IMR-90 (cell line): Measurements from ENCODE around the gene KCNIP3. TPM values are rescaled to one million over a fixed set of nuclear protein-coding genes. Genes with fewer than 3 reads are reported as not detected.

ENCODE experiments used
- ATAC-seq: fragments of 200-7000 bp; cut with Tn5 transposase; 2 replicates; pipeline ENCODE4 v1.9.1; 2020; ENCODE audit warnings: low read depth, mild to moderate bottlenecking, moderate library complexity
- BruUV-seq: library from RNA; stranded (reverse); fragments of 400-500 nt; replicated peaks from 2 replicates; lab custom pipeline; 2021; lab: Mats Ljungman, UMichigan
- CTCF ChIA-PET: fragments of 300-600 bp; formaldehyde crosslinking; extraction: SDS; loops from one replicate; lab custom pipeline; 2021; ENCODE audit warnings: antibody characterized with exemption; lab: Yijun Ruan, JAX
- POLR2A ChIA-PET: fragments of 300-600 bp; sonication (Branson Sonifier 250); formaldehyde crosslinking; loops from one replicate; lab custom pipeline; 2022; ENCODE audit warnings: antibody characterized with exemption; ENCODE audit not compliant: unreplicated experiment; lab: Charles Lee
- DNase-seq: peaks from one replicate; pipeline ENCODE4 v3.0.0; 2013
- H2AFZ ChIP-seq: replicated peaks from 2 replicates; pipeline ENCODE3; 2013; ENCODE audit warnings: low read length, mild to moderate bottlenecking; ENCODE audit not compliant: poor library complexity
- H2AK5ac ChIP-seq: 2 replicates; pipeline ENCODE4 v1.6.1; 2013; ENCODE audit warnings: low read depth, low read length, inconsistent platforms
- H2AK9ac ChIP-seq: replicated peaks from 2 replicates; pipeline ENCODE3; 2013; ENCODE audit warnings: mild to moderate bottlenecking, low read depth, low read length, moderate library complexity; ENCODE audit not compliant: poor library complexity
- H2BK120ac ChIP-seq: 2 replicates; pipeline ENCODE4 v1.6.1; 2013; ENCODE audit warnings: low read depth, low read length, inconsistent platforms
- H2BK15ac ChIP-seq: 3 replicates; pipeline ENCODE4 v1.6.1; 2013; ENCODE audit warnings: low read depth, low read length, inconsistent platforms
- H2BK20ac ChIP-seq: 2 replicates; pipeline ENCODE4 v1.6.1; 2013; ENCODE audit warnings: low read depth, mild to moderate bottlenecking, inconsistent platforms, low read length, moderate library complexity
- H2BK5ac ChIP-seq: 2 replicates; pipeline ENCODE4 v1.6.1; 2013; ENCODE audit warnings: mild to moderate bottlenecking, low read depth, low read length, inconsistent platforms; ENCODE audit not compliant: poor library complexity, severe bottlenecking
- H3K14ac ChIP-seq: replicated peaks from 2 replicates; pipeline ENCODE4 v1.6.1; 2013; ENCODE audit warnings: low read depth, low read length, inconsistent platforms
- H3K18ac ChIP-seq: 2 replicates; pipeline ENCODE4 v1.6.1; 2013; ENCODE audit warnings: low read depth, low read length, control low read depth
- H3K23ac ChIP-seq: 2 replicates; pipeline ENCODE4 v1.6.1; 2013; ENCODE audit warnings: low read depth, low read length, inconsistent platforms
- H3K27ac ChIP-seq: 2 replicates; pipeline ENCODE4 v1.5.1; 2013; ENCODE audit warnings: mild to moderate bottlenecking, control low read depth, low read length; ENCODE audit not compliant: insufficient read depth
- H3K27me3 ChIP-seq: 2 replicates; pipeline ENCODE4 v1.6.1; 2013; ENCODE audit warnings: low read length; ENCODE audit not compliant: control insufficient read depth, insufficient read depth
- H3K36me3 ChIP-seq: 2 replicates; pipeline ENCODE4 v1.6.1; 2013; ENCODE audit warnings: low read length, mixed read lengths; ENCODE audit not compliant: control insufficient read depth, insufficient read depth
- H3K4ac ChIP-seq: 2 replicates; pipeline ENCODE4 v1.6.1; 2013; ENCODE audit warnings: low read depth, low read length, inconsistent platforms
- H3K4me1 ChIP-seq: 2 replicates; pipeline ENCODE4 v1.6.1; 2013; ENCODE audit warnings: low read length, mixed read lengths; ENCODE audit not compliant: control insufficient read depth, insufficient read depth
- H3K4me2 ChIP-seq: 2 replicates; pipeline ENCODE4 v1.6.1; 2013; ENCODE audit warnings: low read depth, mild to moderate bottlenecking, control low read depth, low read length, moderate library complexity
- H3K4me3 ChIP-seq: 2 replicates; pipeline ENCODE4 v1.5.1; 2013; ENCODE audit warnings: low read depth, mild to moderate bottlenecking, control low read depth, low read length, moderate library complexity; ENCODE audit not compliant: insufficient read depth
- H3K56ac ChIP-seq: 2 replicates; pipeline ENCODE4 v1.6.1; 2013; ENCODE audit warnings: low read length, inconsistent platforms; ENCODE audit not compliant: insufficient read depth; ENCODE audit errors: extremely low read depth
- H3K79me1 ChIP-seq, 2 experiments: 2 replicates each; pipeline ENCODE4 v1.6.1; 2013; ENCODE audit warnings: low read length in 2 of 2, inconsistent platforms in 1 of 2, low read depth in 1 of 2
- H3K9ac ChIP-seq: 2 replicates; pipeline ENCODE4 v1.6.1; 2013; ENCODE audit warnings: low read depth, low read length, control low read depth
- H3K9me1 ChIP-seq: 2 replicates; pipeline ENCODE4 v1.6.1; 2013; ENCODE audit warnings: low read length, inconsistent platforms; ENCODE audit not compliant: insufficient read depth
- H3K9me3 ChIP-seq: 2 replicates; pipeline ENCODE4 v1.6.1; 2013; ENCODE audit warnings: low read length; ENCODE audit not compliant: control insufficient read depth, insufficient read depth
- H4K20me1 ChIP-seq: 2 replicates; pipeline ENCODE4 v1.6.1; 2013; ENCODE audit warnings: low read length, inconsistent platforms; ENCODE audit not compliant: insufficient read depth
- H4K5ac ChIP-seq: 2 replicates; pipeline ENCODE4 v1.6.1; 2013; ENCODE audit warnings: mild to moderate bottlenecking, low read depth, low read length, control low read depth
- H4K8ac ChIP-seq, 2 experiments: 2 replicates each; pipeline ENCODE4 v1.6.1; 2013; ENCODE audit warnings: low read depth in 2 of 2, low read length in 2 of 2, control low read depth in 1 of 2, inconsistent platforms in 1 of 2
- H4K91ac ChIP-seq: 2 replicates; pipeline ENCODE4 v1.6.1; 2013; ENCODE audit warnings: low read depth, low read length, inconsistent platforms; ENCODE audit not compliant: insufficient read depth
- BHLHE40 ChIP-seq: fragments of 150-350 bp; IDR thresholded peaks from 2 replicates; pipeline ENCODE4 v1.6.1; 2016; ENCODE audit warnings: mild to moderate bottlenecking, low read depth, low read length
- CEBPB ChIP-seq: IDR thresholded peaks from 2 replicates; pipeline ENCODE4 v1.6.1; 2012; ENCODE audit warnings: low read depth, low read length, improper control_type of control experiment
- CHD1 ChIP-seq: IDR thresholded peaks from 2 replicates; pipeline ENCODE4 v1.6.1; 2012; ENCODE audit warnings: low read depth, low read length, improper control_type of control experiment
- FOS ChIP-seq: fragments of 150-350 bp; IDR thresholded peaks from 2 replicates; pipeline ENCODE4 v1.6.1; 2016; ENCODE audit warnings: low read depth, low read length
- MAFK ChIP-seq: IDR thresholded peaks from 2 replicates; pipeline ENCODE4 v1.6.1; 2012; ENCODE audit warnings: low read depth, low read length, improper control_type of control experiment
- MAZ ChIP-seq: IDR thresholded peaks from 2 replicates; pipeline ENCODE4 v1.6.1; 2012; ENCODE audit warnings: low read depth, mild to moderate bottlenecking, low read length, improper control_type of control experiment, moderate library complexity, borderline replicate concordance
- MXI1 ChIP-seq: IDR thresholded peaks from 2 replicates; pipeline ENCODE4 v1.6.1; 2012; ENCODE audit warnings: low read depth, mild to moderate bottlenecking, low read length, moderate library complexity, borderline replicate concordance
- NFE2L2 ChIP-seq: fragments of 150-350 bp; IDR thresholded peaks from 2 replicates; pipeline ENCODE4 v1.6.1; 2016; ENCODE audit warnings: low read depth, mild to moderate bottlenecking, low read length
- POLR2A ChIP-seq: IDR thresholded peaks from 2 replicates; pipeline ENCODE4 v1.6.1; 2012; ENCODE audit warnings: mild to moderate bottlenecking, low read depth, low read length
- RAD21 ChIP-seq: IDR thresholded peaks from 2 replicates; pipeline ENCODE4 v1.6.1; 2012; ENCODE audit warnings: low read length, improper control_type of control experiment
- RCOR1 ChIP-seq: IDR thresholded peaks from 2 replicates; pipeline ENCODE4 v1.6.1; 2012; ENCODE audit warnings: mild to moderate bottlenecking, low read length, improper control_type of control experiment; ENCODE audit not compliant: insufficient replicate concordance
- WGBS, 2 experiments: methylation state at CpG; one replicate each; pipeline versions ENCODE4 v1.1.5 to v1.1.7; 2013; ENCODE audit warnings: missing lambda C conversion rate in 2 of 2; ENCODE audit not compliant: insufficient read length in 1 of 2; ENCODE audit errors: extremely low coverage in 2 of 2; 5-methylcytosine and 5-hydroxymethylcytosine counted together
- dilution Hi-C: fragments of 300-500 bp; cut with HindIII; formaldehyde crosslinking; loops from one replicate; pipeline ENCODE4 v1.14.3; 2018; ENCODE audit warnings: low sequenced_read_pairs; ENCODE audit not compliant: unreplicated experiment
- in situ Hi-C: fragments of 300-500 bp; cut with MboI; formaldehyde crosslinking; loops from 3 replicates; pipeline ENCODE4 v1.14.3; 2019; ENCODE audit warnings: low sequenced_read_pairs, inconsistent platforms, mixed read lengths
- intact Hi-C: fragments of 100-400 bp; cut with micrococcal nuclease; formaldehyde crosslinking; loops from 2 replicates; pipeline ENCODE4 v1.10.0; 2022
- polyA plus RNA-seq, 3 experiments: library from polyadenylated mRNA; depleted of rRNA; stranded (reverse); fragments of >200 nt; gene quantifications; 2 replicates each; pipeline ENCODE4 v1.2.3, GENCODE V29; 2012; ENCODE audit warnings: low replicate concordance in 1 of 3
- total RNA-seq: library from RNA; depleted of rRNA; stranded (reverse); fragments of >200 nt; gene quantifications from 2 replicates; pipeline ENCODE4 v1.2.3, GENCODE V29; 2012
- TF ChIP-seq, protein P1 (sequence below): conservative IDR thresholded peaks from 2 replicates; pipeline ENCODE4 v1.5.1; 2012; ENCODE audit warnings: mild to moderate bottlenecking, low read depth, low read length, improper control_type of control experiment
- TF ChIP-seq, protein P2 (sequence below): fragments of 150-350 bp; IDR thresholded peaks from 2 replicates; pipeline ENCODE4 v1.6.1; 2017; ENCODE audit warnings: mild to moderate bottlenecking, antibody characterized with exemption, low read length, low read depth
- TF ChIP-seq, protein P3 (sequence below): fragments of 150-350 bp; IDR thresholded peaks from 2 replicates; pipeline ENCODE4 v1.6.1; 2016; ENCODE audit warnings: low read depth, mild to moderate bottlenecking, low read length, moderate library complexity, borderline replicate concordance

The KCNIP3 gene
- total and polyA plus RNA-seq, 2 of the 4 experiments (the other 2 are of a cell fraction), result 0.72 to 1.4 TPM

DNA sequence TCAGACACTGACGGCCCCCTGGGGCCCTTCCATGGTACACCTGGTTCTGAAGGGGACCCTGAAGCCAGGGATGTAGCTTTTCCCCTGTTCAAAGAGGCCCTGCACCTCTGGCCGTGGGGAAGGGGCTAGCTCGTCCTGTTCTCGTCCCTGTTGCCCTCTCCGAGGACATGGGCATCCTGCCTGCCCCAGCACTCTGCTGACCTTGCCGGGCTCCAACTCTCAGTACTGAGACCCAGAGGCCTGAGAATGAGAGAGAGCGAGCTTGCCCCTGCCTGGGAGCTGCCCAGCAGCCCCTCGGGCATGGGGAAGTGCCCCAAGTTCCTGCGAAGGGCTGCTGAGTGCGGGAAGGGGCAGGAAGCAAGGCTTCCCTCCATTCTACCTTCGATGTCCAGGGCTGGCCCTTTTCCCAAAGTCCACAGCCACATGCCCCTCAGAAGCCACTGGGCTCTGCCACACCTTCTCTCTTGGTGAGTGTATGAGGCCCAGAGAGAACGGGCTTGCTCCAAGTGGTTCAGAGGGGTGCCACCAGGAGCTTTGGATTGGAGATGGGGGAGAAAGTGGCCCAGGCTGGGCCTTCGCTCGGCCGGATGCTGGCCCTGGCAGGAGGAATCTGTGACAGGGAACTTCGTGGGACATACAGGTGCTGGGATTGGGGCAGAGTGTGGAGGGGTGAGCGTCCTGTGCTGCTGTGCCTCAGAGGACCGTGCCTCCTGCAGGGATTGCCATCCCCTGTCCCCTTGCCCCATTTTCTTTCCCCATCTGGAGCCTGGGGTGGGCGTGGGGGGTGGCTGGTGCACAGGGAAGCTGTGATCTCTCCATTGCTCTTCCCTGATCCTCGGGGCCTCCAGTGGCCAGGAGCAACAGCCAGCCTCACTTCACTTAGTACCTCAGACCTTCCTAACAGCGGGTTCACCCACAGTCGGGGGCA lies 50.8 kb downstream of the KCNIP3 start:
- no peak for DNase-seq
- Histone ChIP-seq H3K4me2 (no peak overlapping the region), H3K27ac (no peak overlapping the region)
- no peak for TF ChIP-seq CEBPB
- no peak for TF ChIP-seq NFE2L2
- TF ChIP-seq, protein P1, sequence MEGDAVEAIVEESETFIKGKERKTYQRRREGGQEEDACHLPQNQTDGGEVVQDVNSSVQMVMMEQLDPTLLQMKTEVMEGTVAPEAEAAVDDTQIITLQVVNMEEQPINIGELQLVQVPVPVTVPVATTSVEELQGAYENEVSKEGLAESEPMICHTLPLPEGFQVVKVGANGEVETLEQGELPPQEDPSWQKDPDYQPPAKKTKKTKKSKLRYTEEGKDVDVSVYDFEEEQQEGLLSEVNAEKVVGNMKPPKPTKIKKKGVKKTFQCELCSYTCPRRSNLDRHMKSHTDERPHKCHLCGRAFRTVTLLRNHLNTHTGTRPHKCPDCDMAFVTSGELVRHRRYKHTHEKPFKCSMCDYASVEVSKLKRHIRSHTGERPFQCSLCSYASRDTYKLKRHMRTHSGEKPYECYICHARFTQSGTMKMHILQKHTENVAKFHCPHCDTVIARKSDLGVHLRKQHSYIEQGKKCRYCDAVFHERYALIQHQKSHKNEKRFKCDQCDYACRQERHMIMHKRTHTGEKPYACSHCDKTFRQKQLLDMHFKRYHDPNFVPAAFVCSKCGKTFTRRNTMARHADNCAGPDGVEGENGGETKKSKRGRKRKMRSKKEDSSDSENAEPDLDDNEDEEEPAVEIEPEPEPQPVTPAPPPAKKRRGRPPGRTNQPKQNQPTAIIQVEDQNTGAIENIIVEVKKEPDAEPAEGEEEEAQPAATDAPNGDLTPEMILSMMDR, result no peak
- no peak for TF ChIP-seq CHD1
- TF ChIP-seq, protein P2, sequence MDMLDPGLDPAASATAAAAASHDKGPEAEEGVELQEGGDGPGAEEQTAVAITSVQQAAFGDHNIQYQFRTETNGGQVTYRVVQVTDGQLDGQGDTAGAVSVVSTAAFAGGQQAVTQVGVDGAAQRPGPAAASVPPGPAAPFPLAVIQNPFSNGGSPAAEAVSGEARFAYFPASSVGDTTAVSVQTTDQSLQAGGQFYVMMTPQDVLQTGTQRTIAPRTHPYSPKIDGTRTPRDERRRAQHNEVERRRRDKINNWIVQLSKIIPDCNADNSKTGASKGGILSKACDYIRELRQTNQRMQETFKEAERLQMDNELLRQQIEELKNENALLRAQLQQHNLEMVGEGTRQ, result no peak
- TF ChIP-seq MXI1, result no peak
- no peak for TF ChIP-seq RCOR1
- no peak for TF ChIP-seq BHLHE40
- no peak for TF ChIP-seq MAFK
- no peak for TF ChIP-seq FOS
- TF ChIP-seq POLR2A, result no peak
- no peak for TF ChIP-seq MAZ
- TF ChIP-seq RAD21, result no peak
- TF ChIP-seq, protein P3, sequence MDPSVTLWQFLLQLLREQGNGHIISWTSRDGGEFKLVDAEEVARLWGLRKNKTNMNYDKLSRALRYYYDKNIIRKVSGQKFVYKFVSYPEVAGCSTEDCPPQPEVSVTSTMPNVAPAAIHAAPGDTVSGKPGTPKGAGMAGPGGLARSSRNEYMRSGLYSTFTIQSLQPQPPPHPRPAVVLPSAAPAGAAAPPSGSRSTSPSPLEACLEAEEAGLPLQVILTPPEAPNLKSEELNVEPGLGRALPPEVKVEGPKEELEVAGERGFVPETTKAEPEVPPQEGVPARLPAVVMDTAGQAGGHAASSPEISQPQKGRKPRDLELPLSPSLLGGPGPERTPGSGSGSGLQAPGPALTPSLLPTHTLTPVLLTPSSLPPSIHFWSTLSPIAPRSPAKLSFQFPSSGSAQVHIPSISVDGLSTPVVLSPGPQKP, result no peak

More for the DNA sequence above, 50.8 kb downstream of the KCNIP3 start:
- H4K8ac ChIP-seq, result no peak overlapping the region
- no peak overlapping the region for H2BK20ac ChIP-seq
- H3K4ac ChIP-seq, result no peak overlapping the region
- H2AK9ac ChIP-seq, result no peak overlapping the region
- WGBS, 2 experiments, result 86% methylated on average over 4 of the region's 22 CpGs; no CpG with 5 or more reads in 1 of the 2 experiments
- H3K4me3 ChIP-seq, result no peak overlapping the region
- H2AK5ac ChIP-seq, result no peak overlapping the region
- H3K9me1 ChIP-seq, result no peaks in the 10 kb centered on the region
- no TSS peak for BruUV-seq
- peaks cover 12% of the 10 kb centered on the region for H3K27me3 ChIP-seq
- H4K5ac ChIP-seq, result no peak overlapping the region
- ATAC-seq, result no peak
- no peak overlapping the region for H2BK120ac ChIP-seq
- no peak overlapping the region for H3K56ac ChIP-seq
- no peak overlapping the region for H3K18ac ChIP-seq
- ChIA-PET CTCF (interaction anchor here (0.9 kb wide), 1 partner anchor 11 kb away, joined by 5 read pairs; no protein-coding TSS in a partner anchor), POLR2A (no interaction called here)
- intact Hi-C loops, result loop anchor here (5.0 kb wide), 2 partner anchors 226 to 379 kb away; partner anchors contain the start of gene MRPS5
- H2BK15ac ChIP-seq, result no peak overlapping the region
- no peaks in the 10 kb centered on the region for H3K9me3 ChIP-seq
- H4K91ac ChIP-seq, result no peak overlapping the region
- H3K4me1 ChIP-seq, result peaks cover 3% of the 10 kb centered on the region; the same call in 1 of the 2 replicates
- in situ Hi-C loops, result no loop called here
- no peak overlapping the region for H2BK5ac ChIP-seq
- H3K79me1 ChIP-seq, result no peaks in the 10 kb centered on the region
- H3K36me3 ChIP-seq, result no peaks in the 10 kb centered on the region
- no peak overlapping the region for H3K23ac ChIP-seq
- H4K20me1 ChIP-seq, result no peaks in the 10 kb centered on the region
- no peak overlapping the region for H3K9ac ChIP-seq
- H3K14ac ChIP-seq, result no peak overlapping the region
- dilution Hi-C loops, result no loop called here
- H2AFZ ChIP-seq, result no peak overlapping the region
